Embryonic facial prominence (tissue), 1 donor: Measurements from ENCODE around the gene VPS41.
"Not testable (repeated sequence)": the region's sequence is repeated elsewhere in the genome, so short reads cannot be mapped to it uniquely, and the experiment has no call there.

Experiments
- DNase-seq: peaks from one replicate; pipeline ENCODE4 v3.0.0-alpha.2; 2016; ENCODE audit errors: extremely low spot score

The VPS41 gene

DNA sequence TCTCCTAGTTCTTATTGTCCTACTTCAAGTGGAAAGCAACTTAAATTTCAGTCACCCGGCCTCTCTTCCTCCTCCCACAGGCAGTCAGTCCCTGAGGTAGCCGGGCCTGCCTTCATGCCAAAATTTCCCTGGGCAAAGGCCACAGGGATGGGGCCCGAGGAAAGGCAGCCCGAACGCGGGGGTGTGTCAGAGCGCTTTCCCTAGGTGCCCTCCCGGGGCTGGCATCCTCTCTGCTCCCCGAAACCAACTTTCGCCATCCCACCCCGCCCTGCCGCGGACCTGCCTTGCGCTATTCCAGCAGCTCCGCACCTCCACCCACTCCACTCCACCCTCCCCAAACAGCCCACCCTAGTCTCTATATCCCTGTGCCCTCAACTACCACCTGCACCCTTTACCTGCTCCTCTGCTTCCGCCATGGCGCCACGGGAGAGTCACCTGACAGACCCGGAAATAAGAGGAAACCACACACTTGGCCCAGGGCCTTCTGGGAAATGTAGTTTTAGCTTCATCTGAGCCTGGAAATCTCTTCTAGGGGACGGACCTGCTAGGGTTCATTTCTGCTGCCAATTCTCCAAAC lies at the start of gene VPS41:
Gene VPS41, minus strand, starts transcription at position 433 of the 577 bp plus-strand sequence. Its CDS starts 17 bp downstream, at position 416.
- DNase-seq, result peak; percentile 55

DNA sequence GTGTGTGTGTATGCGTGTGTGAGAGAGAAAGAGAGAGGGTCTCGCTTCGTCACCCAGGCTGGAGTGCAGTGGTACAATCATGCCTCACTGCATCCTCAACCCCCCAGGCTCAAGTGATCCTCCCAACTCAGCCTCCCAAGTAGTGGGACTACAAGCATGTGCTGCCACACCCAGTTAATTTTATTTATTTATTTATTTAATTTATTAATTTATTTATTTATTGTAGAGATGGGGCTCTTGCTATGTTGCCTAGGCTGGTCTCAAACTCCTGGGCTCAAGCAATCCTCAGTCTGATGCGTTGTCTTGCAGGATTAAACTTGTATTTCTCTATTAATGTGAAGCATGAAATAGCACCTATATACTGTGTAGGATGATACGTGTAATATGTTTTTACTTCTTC lies 46.9 kb upstream of the VPS41 start:
- DNase-seq, result no peak

GRCh38 chr7:38953971-38954370 lies 45.0 kb upstream of the VPS41 start:
- DNase-seq, result no peak

DNA sequence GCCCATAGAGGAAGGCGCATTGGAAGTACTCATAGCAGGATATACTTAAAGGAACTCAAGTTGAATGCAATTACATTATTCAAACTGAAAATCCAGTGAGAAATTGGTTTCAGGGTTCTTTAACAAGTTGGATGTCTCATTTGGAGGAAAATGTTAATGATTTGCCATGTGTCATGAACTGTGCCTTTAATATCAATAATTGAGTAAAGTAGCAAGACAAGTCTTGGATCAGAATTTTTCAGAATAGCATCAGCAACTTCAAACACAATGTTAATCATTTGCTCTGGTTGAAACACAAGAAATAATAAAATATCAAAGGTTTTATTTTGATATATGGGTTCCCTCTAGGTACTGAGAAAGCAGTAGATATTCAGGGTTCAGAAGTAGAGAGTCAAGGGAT lies 44.2 kb upstream of the VPS41 start:
- DNase-seq, result no peak

GRCh38 chr7:38951213-38951612 lies 42.2 kb upstream of the VPS41 start:
- DNase-seq, result no peak

GRCh38 chr7:38950309-38950708 lies 41.3 kb upstream of the VPS41 start:
- DNase-seq, result no peak

DNA sequence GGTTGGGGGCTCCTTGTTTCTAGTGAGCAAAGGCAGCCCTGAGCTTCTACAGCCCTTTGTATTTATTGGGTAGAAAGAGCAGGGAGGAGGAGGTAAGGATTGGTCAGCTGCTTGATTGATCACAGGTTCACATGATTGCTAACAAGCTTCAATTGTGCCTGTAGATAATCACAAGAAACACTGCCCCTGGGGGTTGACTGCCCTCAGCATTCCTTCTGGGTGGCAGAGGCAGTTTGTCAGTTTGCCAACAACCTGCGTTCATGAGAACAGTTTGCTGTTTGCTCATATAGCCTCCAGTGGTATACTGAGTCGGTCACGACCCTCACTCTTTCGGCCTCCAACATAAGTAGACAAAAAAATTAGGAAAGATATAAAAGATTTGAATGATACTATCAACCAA lies 38.5 kb upstream of the VPS41 start:
- not testable (repeated sequence) for DNase-seq

DNA sequence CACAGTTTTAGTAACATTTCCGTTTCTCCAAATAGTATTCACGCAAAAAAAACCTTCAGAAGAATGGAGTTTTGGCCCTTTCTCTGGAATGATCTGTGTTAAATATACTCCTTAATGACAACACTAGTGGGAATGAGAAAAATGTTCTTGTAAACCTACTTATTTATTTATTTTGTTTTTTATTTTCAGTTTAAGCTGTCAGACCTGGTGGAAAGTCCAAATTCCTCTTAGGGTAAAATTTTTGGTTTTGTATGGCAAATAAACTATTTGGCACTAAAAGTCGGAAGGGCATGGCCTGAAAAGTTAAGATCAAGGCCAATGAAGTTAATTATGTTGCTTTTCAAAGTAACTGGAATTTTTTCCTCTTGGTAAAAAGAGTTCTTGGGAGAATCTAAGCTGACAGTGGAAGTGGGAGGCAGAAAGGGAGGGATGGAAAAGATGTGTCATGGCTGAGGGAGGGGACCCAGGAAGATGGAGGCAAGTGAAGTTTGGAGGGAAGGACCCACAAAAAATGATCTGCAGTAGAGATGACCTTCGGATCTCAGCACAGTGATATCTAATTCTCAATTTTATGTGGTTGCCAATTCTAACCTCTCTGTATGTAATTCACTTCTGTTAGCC lies 33.5 kb upstream of the VPS41 start:
- DNase-seq, result no peak

DNA sequence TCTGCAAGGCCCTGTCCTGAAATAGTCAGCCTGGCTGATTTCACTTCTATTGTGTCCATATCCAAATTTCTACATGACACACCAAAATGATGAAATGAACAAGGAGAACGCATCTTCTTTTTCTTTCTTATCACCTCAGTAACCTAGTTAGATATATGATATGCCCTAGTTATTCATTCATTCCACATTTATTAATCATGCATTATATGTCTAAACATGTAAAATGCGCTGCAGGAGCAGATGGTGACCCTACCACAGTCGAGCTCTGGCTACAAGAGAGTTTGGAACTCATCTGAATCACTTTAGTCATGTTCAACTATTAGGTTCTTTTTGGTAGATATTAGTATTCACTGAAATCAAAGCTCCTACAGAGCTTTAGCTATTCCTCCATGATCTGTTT lies 31.8 kb upstream of the VPS41 start:
- DNase-seq, result no peak

GRCh38 chr7:38938589-38938988 lies 29.6 kb upstream of the VPS41 start:
- no peak for DNase-seq

- DNase-seq, result peak; percentile 39
Measured at GRCh38 chr7:38938001-38938485, 29.1 kb upstream of the VPS41 start.

GRCh38 chr7:38936641-38937040 lies 27.6 kb upstream of the VPS41 start:
- no peak for DNase-seq

DNA sequence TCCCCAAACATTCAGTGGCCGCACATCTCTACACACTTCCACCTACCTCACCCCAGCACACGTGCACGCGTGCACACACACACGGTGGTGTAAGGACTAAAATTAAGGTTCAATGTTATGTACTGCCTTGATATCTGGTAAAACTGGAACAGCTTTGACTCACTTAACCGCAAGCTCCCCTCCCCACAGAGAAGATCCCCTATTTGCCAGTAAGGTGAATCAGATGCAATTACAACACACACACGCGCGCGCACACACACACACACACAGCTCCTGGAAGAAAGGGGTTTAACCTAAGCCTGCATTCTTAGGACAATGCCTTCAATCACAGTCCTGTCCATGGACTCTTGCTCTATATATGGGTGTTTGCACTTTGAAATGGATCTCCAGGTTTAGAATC lies 25.5 kb upstream of the VPS41 start:
- no peak for DNase-seq

- no peak for DNase-seq
Measured at GRCh38 chr7:38934051-38934450, 25.1 kb upstream of the VPS41 start.

- DNase-seq, result peak; percentile 25
Measured at GRCh38 chr7:38932509-38933168, 23.6 kb upstream of the VPS41 start.

DNA sequence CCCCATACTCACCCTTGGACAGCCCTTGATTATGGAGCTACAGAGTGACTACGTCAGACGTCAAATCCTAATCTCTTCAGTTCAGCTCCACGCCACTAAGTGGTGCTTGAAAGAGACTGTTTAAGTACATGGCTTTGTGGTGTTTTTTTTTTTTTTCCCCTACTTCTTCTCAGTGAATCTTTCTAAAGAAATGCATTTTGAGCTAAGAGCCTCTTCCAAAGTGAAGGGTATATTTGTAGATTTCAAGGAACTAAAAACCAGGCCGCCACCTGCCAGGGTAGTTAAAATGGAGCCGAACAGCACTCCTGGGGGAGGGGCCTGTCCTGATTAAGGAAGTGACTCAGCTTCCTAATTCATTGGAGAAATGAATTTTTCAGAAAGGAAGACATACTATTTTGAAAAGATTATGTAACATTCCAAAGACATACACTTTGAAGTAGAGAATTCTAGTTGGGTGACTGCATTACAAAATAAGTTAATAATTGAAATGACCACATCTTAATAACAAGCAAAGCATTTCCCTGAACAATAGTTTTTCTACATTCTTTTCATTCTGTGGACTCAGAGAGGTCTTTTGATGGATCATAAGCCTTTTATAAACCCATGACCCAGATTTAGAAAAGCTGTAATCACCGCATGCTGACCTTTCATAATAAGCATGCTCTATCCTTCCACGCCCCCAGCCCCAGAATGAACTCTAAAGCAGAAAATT lies 20.6 kb upstream of the VPS41 start:
- no peak for DNase-seq

- DNase-seq, result no peak
Measured at GRCh38 chr7:38928506-38928905, 19.5 kb upstream of the VPS41 start.

- no peak for DNase-seq
Measured at GRCh38 chr7:38927751-38928150, 18.8 kb upstream of the VPS41 start.

DNA sequence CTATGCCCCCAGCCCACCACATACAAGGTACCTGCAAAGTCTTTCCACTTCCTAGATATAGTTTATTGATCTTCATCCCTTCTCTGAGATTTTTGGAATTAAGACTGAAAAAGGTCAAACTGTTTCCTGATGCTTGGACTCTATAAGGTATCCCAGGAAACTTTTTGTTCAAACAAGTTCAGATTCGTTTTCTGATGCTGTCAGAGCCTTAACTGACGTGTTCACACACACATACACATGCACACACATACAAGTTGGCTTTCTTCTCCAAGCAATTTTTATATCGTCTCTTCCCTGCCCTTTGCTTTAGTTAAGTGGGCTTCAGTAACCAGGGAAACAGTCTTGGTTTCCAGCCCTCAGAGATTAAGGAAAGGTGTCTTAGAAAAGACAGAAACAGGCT lies 11.7 kb upstream of the VPS41 start:
- DNase-seq, result no peak

GRCh38 chr7:38916396-38916795 lies 7.4 kb upstream of the VPS41 start:
- no peak for DNase-seq

DNA sequence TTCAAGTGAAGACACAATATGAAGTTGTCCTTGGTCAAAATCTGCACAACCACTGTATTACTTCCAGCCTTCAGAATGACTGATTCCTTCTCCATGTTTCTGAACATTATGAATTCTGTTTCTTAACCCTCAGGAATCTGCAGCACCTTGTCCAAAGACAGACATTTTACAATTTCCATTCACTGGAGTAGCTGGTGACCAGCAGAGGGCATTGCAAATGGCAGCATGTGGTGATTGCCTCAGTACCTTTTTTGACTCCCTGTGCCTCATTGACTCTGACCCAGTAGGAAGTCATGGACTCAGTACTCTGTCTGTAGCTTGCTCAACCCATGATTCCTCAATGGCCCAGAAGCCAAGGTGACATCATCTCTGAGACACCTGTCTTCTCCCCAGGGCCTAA lies 879 bp upstream of the VPS41 start:
- DNase-seq, result no peak

DNA sequence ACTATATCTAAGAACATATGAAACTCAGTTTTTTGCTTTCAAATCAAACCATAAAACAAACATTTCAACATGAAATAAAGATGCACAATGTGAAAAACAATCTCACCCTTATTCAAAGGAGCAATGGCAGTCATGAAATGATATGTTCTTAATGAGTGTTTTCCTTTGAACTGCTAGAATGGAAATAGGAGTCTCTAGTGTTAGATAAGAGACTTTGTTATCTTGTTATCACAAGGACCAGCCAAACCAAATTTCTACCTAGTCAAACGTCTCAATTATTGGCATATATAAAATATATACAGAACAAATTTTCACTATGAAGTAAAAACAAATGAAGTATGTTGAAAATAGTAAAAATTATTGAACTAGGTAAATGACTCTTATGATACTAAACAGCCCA lies 1.2 kb downstream of the VPS41 start:
- DNase-seq, result no peak

DNA sequence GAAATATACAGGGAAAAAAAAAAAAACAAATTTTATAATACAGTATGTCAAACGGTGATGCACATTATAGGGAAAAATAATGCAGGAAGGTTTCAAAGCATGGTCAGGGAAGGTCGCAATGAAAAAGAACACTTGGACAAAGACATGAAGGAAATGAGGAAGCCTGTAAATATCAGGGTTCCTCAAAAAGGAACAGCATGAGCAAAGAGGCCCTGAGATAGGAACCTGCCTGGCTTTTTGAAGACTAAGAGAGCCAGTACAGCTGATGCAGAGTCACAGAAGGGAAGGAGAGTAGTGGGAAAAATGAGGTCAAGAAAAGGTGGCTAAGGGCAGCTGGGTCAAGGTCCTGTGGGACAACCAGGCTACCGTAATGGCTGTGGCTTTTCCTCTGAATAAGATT lies 1.9 kb downstream of the VPS41 start:
- no peak for DNase-seq
